ENCODE data around the gene VPS72.

DNA sequence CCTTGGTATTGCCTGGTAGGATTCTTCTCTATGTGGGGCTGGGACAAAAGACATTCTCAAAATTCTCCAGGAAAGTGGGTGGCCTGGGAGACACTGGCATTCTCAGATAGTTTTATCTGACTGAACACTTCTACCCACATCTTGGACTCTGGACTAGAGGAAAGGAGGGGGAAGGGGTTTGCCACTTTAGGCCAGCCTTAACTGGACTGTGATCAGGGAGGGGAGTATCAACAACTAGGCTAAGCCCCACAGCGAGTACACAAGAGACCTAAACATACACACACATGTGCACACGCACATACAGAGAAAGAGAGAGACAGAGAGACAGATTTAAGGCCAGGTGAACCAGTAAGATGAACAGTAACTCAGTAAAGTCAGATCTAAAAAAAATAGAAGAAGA lies 42.3 kb downstream of the VPS72 start:
- TF ChIP-seq, protein P1, sequence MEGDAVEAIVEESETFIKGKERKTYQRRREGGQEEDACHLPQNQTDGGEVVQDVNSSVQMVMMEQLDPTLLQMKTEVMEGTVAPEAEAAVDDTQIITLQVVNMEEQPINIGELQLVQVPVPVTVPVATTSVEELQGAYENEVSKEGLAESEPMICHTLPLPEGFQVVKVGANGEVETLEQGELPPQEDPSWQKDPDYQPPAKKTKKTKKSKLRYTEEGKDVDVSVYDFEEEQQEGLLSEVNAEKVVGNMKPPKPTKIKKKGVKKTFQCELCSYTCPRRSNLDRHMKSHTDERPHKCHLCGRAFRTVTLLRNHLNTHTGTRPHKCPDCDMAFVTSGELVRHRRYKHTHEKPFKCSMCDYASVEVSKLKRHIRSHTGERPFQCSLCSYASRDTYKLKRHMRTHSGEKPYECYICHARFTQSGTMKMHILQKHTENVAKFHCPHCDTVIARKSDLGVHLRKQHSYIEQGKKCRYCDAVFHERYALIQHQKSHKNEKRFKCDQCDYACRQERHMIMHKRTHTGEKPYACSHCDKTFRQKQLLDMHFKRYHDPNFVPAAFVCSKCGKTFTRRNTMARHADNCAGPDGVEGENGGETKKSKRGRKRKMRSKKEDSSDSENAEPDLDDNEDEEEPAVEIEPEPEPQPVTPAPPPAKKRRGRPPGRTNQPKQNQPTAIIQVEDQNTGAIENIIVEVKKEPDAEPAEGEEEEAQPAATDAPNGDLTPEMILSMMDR (IDR thresholded peaks at IDR 0.05) = no peak
- TF ChIP-seq POLR2A (IDR thresholded peaks at IDR 0.05) = no peak

Measured in heart left ventricle (tissue), 13 donors.